Measurements from ENCODE around the gene CYP3A5.
A peak's percentile ranks its signal among the peaks of the same experiment; 100 is the strongest.

DNA sequence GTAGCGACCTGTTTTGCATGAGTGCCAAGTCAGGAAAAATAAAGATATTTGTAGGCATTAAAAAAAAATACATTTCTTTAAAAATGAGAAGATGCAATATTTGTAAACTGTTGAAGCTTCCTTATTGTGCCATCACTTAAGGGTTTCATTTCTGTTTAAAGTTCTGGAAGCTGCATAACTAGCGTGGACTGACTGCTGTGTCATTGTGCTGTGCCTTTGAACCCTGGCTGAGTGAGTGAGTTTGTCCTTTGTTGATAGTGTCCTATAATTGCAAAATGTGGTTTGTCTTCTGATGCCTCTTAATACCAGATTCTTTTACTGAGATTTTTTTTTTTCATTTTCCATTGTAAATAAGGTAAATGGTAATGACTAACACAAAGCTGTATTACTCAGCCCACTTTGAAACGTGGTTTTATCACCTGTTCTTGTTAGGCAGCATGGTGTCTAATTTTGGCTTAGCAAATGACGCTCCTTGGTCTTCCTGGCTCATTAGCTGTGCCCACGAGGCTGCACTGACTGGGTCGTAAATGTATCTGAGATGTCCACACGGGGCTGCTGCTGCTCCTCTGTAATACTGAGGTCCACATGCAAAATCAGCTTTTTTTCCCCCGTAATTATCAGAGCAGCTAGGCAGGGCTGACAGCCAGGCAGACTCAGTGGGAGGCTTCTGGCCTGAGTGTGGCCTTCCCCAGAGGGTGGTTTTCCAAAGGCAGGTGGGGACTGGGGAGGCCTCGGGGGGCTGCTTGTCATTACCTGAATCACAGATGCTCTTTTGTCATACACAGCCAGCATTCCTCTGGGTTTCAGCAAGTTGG is 48.3 kb downstream of the CYP3A5 start:
- TF ChIP-seq, protein P1, sequence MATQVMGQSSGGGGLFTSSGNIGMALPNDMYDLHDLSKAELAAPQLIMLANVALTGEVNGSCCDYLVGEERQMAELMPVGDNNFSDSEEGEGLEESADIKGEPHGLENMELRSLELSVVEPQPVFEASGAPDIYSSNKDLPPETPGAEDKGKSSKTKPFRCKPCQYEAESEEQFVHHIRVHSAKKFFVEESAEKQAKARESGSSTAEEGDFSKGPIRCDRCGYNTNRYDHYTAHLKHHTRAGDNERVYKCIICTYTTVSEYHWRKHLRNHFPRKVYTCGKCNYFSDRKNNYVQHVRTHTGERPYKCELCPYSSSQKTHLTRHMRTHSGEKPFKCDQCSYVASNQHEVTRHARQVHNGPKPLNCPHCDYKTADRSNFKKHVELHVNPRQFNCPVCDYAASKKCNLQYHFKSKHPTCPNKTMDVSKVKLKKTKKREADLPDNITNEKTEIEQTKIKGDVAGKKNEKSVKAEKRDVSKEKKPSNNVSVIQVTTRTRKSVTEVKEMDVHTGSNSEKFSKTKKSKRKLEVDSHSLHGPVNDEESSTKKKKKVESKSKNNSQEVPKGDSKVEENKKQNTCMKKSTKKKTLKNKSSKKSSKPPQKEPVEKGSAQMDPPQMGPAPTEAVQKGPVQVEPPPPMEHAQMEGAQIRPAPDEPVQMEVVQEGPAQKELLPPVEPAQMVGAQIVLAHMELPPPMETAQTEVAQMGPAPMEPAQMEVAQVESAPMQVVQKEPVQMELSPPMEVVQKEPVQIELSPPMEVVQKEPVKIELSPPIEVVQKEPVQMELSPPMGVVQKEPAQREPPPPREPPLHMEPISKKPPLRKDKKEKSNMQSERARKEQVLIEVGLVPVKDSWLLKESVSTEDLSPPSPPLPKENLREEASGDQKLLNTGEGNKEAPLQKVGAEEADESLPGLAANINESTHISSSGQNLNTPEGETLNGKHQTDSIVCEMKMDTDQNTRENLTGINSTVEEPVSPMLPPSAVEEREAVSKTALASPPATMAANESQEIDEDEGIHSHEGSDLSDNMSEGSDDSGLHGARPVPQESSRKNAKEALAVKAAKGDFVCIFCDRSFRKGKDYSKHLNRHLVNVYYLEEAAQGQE (IDR thresholded peaks at IDR 0.05; ENCODE audit: low read depth) = no peak
- no peak for TF ChIP-seq TAF1 (IDR thresholded peaks at IDR 0.05; ENCODE audit: low read depth)
- peak; percentile 18; the same call in 1 of the 2 replicates for TF ChIP-seq RAD21 (IDR thresholded peaks at IDR 0.05; ENCODE audit: low read depth)
- TF ChIP-seq EP300 (IDR thresholded peaks at IDR 0.05; ENCODE audit: borderline replicate concordance) = no peak
- TF ChIP-seq, protein P2, sequence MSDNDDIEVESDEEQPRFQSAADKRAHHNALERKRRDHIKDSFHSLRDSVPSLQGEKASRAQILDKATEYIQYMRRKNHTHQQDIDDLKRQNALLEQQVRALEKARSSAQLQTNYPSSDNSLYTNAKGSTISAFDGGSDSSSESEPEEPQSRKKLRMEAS (IDR thresholded peaks at IDR 0.05) = no peak
- no peak for TF ChIP-seq CEBPB (IDR thresholded peaks at IDR 0.05)

Data from Ishikawa (cell line).